Nephron progenitor cell (in vitro differentiated cells): ENCODE data around the gene MAT1A.
"Not testable (repeated sequence)": the region's sequence is repeated elsewhere in the genome, so short reads cannot be mapped to it uniquely, and the experiment has no call there.

Experiments
- DNase-seq: peaks from one replicate; pipeline ENCODE4 v3.0.0; 2021
- H3K27ac Mint-ChIP-seq: 2 replicates; pipeline ENCODE4 v1.8.0; 2021; ENCODE audit warnings: mild to moderate bottlenecking, moderate library complexity, mixed read lengths
- H3K27me3 Mint-ChIP-seq: 2 replicates; pipeline ENCODE4 v1.8.0; 2021; ENCODE audit warnings: mild to moderate bottlenecking, low read depth, mixed read lengths; ENCODE audit not compliant: poor library complexity
- H3K36me3 Mint-ChIP-seq: 2 replicates; pipeline ENCODE4 v1.8.0; 2021; ENCODE audit warnings: low read depth, mixed read lengths
- H3K4me1 Mint-ChIP-seq: 2 replicates; pipeline ENCODE4 v1.8.0; 2021; ENCODE audit warnings: mixed read lengths
- H3K4me3 Mint-ChIP-seq: 2 replicates; pipeline ENCODE4 v1.8.0; 2021; ENCODE audit warnings: mild to moderate bottlenecking, moderate library complexity, mixed read lengths
- H3K9me3 Mint-ChIP-seq: 2 replicates; pipeline ENCODE4 v1.8.0; 2021; ENCODE audit warnings: mild to moderate bottlenecking, moderate library complexity, mixed read lengths

MAT1A gene

DNA sequence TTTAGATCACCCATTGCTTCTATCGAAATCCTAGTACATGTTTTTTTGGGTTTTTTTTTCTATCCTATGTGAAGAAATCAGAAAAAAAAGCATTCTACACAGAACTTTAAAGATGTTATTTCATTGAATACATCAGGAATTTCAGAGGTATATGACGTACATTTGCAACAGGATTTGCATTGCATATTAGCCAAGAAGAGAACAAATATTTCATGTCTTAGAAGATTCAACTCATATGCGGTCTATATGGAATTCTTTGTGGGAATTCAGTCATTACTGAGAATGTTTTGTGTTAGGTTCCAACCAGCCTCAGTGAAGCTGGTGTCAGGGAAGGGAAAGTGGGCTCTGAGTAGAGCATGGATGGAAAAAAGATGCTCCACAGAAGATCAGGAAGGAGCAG, 45.1 kb downstream of the MAT1A start:
- not testable (repeated sequence) for H3K36me3 Mint-ChIP-seq, H3K4me3 Mint-ChIP-seq, H3K9me3 Mint-ChIP-seq, H3K27ac Mint-ChIP-seq, H3K27me3 Mint-ChIP-seq, DNase-seq, H3K4me1 Mint-ChIP-seq

DNA sequence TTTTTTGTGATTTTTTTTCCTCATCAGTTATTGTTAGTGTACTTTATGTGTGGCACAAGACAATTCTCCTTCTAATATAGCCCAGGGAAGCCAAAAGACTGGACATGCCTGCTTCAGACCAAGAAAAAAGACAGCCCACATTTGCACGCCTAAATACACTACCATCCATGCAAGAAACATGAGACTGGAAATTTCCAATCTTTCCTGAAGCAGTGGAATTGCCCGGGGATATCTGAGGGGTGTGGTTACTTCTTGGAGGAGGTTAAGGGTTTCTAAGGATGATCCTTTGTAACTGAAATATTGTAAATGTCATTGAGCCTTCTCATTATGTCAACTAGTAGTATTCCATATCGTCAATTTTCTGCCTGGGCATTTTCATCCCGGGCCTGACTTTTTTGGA, 47.1 kb downstream of the MAT1A start:
- H3K27me3 Mint-ChIP-seq, DNase-seq, H3K4me1 Mint-ChIP-seq, H3K4me3 Mint-ChIP-seq, H3K9me3 Mint-ChIP-seq, H3K36me3 Mint-ChIP-seq, H3K27ac Mint-ChIP-seq: not testable (repeated sequence)

DNA sequence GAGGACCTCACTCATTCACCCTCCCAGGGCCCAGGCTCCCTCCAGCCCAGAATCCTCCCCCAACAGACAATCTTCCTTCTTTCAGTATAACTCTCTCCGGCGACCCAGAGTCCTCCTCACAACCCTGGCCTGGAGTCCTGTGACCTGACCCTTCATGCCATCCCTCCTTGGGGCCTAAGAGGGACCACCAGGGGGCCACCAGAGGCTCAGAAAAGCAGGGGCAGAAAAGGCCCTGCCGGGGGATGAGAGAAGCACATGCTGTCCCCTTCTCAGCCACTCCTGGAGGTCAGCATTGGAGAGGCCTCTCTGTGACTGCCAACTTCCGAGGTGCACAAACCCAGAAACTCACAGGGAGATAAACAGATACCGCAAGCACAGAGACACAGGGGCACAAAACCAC, 53.0 kb downstream of the MAT1A start:
- not testable (repeated sequence) for DNase-seq

DNA sequence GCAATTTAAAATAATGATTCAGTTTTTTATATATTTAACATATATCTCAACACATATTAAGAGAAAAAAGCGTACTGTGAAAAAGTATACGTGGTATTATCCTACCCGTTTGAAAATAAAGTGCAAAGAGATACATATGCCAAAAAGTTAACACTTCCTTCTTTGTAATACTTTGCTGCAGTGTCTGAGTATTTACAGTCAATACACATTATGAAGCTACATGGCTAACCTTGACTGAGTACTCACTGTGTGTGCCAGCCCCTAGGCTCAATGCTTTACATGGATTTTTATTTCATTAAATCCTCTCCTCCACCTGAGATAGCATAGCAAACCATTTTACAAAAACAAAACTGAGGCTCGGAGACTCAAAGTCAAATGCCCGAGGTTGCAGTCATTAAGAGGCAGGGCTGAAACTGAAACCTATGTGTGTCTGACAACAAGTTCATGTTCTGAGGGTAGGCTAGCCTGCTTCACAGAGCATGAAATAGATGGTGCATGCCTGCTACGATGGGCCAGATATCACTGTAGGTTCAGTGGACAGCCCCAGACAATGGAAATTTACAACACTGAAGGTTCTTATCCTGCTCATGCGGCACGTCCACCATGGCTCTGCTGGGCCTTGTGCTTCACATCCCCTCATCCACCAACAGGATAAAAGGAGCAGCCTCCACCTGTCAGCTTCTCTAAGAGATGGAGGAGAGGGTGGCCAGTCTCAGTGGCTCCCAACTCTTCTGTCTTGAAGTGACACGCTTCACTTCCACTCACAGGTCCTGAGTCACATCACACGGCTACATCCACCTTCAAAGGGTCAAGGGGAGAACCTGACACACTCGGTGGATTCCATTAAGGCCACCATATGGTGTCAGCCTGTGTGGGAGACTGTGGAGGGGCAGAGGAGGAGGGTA, 54.9 kb downstream of the MAT1A start:
- not testable (repeated sequence) for H3K36me3 Mint-ChIP-seq, DNase-seq, H3K27ac Mint-ChIP-seq, H3K4me3 Mint-ChIP-seq, H3K4me1 Mint-ChIP-seq, H3K27me3 Mint-ChIP-seq
- H3K9me3 Mint-ChIP-seq, result peaks cover 13% of the 10 kb centered on the region

More for the DNA sequence above, 53.0 kb downstream of the MAT1A start:
- peaks cover 13% of the 10 kb centered on the region for H3K9me3 Mint-ChIP-seq
- H3K4me1 Mint-ChIP-seq, H3K27me3 Mint-ChIP-seq, H3K27ac Mint-ChIP-seq, H3K36me3 Mint-ChIP-seq, H3K4me3 Mint-ChIP-seq: not testable (repeated sequence)

DNA sequence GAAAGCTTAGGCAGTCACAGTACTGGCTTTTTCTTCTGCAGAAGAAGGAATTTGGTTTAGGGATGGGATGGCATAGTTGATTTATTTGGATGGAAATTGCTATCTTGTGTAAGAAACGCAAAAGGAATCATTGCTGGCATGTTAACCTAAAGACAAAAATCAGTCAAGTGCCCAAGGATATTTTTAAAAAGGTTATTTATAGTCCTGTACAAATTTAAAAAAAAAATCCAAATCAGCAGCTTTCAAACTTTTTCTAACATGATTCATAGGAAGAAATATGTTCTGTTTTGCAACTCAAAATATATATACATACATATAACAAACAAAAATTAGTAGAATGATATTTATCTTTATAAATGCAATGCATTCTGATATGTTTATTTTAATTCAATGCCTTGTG, 55.6 kb downstream of the MAT1A start:
- not testable (repeated sequence) for DNase-seq, H3K27me3 Mint-ChIP-seq, H3K4me1 Mint-ChIP-seq, H3K36me3 Mint-ChIP-seq, H3K27ac Mint-ChIP-seq, H3K4me3 Mint-ChIP-seq
- H3K9me3 Mint-ChIP-seq, result peaks cover 13% of the 10 kb centered on the region

DNA sequence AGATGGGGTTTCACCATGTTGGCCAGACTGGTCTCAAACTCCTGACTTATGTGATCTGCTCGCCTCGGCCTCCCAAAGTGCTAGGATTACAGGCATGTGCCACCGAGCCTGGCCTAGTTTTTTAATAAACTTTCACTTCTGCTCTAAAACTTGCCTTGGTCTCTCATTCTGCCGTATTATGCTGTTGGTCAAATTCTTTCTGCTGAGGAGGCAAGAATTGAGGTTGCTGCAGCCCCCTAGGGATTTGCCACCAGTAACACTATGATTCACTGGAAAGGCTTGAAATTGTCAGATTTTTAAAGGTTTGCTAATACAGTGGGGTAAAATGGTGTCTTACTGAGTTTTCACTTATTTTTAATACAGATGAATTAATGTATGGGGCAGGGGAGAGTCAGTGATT, 62.7 kb downstream of the MAT1A start:
- H3K27ac Mint-ChIP-seq, H3K4me3 Mint-ChIP-seq: not testable (repeated sequence)

DNA sequence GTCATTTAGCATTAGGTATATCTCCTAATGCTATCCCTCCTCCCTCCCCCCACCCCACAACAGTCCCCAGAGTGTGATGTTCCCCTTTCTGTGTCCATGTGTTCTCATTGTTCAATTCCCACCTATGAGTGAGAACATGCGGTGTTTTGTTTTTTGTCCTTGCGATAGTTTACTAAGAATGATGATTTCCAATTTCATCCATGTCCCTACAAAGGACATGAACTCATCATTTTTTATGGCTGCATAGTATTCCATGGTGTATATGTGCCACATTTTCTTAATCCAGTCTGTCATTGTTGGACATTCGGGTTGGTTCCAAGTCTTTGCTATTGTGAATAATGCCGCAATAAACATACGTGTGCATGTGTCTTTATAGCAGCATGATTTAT, 66.4 kb downstream of the MAT1A start:
- H3K9me3 Mint-ChIP-seq, H3K27ac Mint-ChIP-seq, H3K4me3 Mint-ChIP-seq, H3K4me1 Mint-ChIP-seq, H3K36me3 Mint-ChIP-seq, DNase-seq: not testable (repeated sequence)
- peaks cover 10% of the 10 kb centered on the region for H3K27me3 Mint-ChIP-seq

More for the DNA sequence above, 62.7 kb downstream of the MAT1A start:
- H3K27me3 Mint-ChIP-seq, result peaks cover 10% of the 10 kb centered on the region
- not testable (repeated sequence) for H3K9me3 Mint-ChIP-seq, H3K36me3 Mint-ChIP-seq, DNase-seq, H3K4me1 Mint-ChIP-seq
